K562 (cell line): ENCODE measurements around the gene BAIAP2. TPM values are rescaled to one million over a fixed set of nuclear protein-coding genes. Genes with fewer than 3 reads are reported as not detected.
A peak's percentile ranks its signal among the peaks of the same experiment; 100 is the strongest.

Experiments
- HIVEP1 ChIP-seq: fragments of 250-450 bp; sonication (Bioruptor Pico); IDR thresholded peaks from 2 replicates; pipeline ENCODE4 v1.4.0; 2020; ENCODE audit warnings: mild to moderate bottlenecking
- ILK ChIP-seq: fragments of 450-650 bp; IDR thresholded peaks from 2 replicates; pipeline ENCODE4 v1.6.1; 2016; ENCODE audit warnings: missing genetic modification characterization, low read depth, mild to moderate bottlenecking, missing compliant biosample characterization, moderate library complexity, borderline replicate concordance
- MEF2D ChIP-seq: conservative IDR thresholded peaks from 2 replicates; pipeline ENCODE4 v1.6.1; 2016; ENCODE audit warnings: low read depth, missing genetic modification characterization, missing compliant biosample characterization
- MTA3 ChIP-seq: fragments of 450-650 bp; formaldehyde crosslinking; IDR thresholded peaks from 2 replicates; pipeline ENCODE4 v1.6.1; 2017; ENCODE audit warnings: mild to moderate bottlenecking, borderline replicate concordance
- NELFE ChIP-seq: IDR thresholded peaks from 2 replicates; pipeline ENCODE4 v1.6.1; 2011; ENCODE audit warnings: mild to moderate bottlenecking; ENCODE audit not compliant: insufficient read depth, insufficient read length
- NEUROD1 ChIP-seq: fragments of 150-350 bp; IDR thresholded peaks from 2 replicates; pipeline ENCODE4 v1.6.1; 2014; ENCODE audit warnings: borderline replicate concordance, low read length, low read depth; ENCODE audit not compliant: partially characterized antibody
- NR2C2 ChIP-seq, 2 experiments: fragments of 200-800 bp in 1 of 2; sonication (Bioruptor generic) in 1 of 2; sonication (generic) in 1 of 2; formaldehyde crosslinking in 1 of 2; IDR thresholded peaks; 2 replicates each; pipeline versions ENCODE4 v1.6.1 to v1.8.0; 2016 to 2022; ENCODE audit warnings: mild to moderate bottlenecking in 1 of 2, missing compliant biosample characterization in 1 of 2, missing genetic modification characterization in 1 of 2, missing genetic modification reagents in 1 of 2
- NRF1 ChIP-seq, 2 experiments: fragments of 450-650 bp; IDR thresholded peaks in 1 of 2; conservative IDR thresholded peaks in 1 of 2; 2 replicates each; pipeline ENCODE4 v1.6.1; 2014; ENCODE audit warnings: mild to moderate bottlenecking in 2 of 2
- STAT5A ChIP-seq: IDR thresholded peaks from 2 replicates; pipeline ENCODE4 v1.6.1; 2012; ENCODE audit warnings: low read length, inconsistent platforms, borderline replicate concordance
- ZBTB7A ChIP-seq: IDR thresholded peaks from 2 replicates; pipeline ENCODE4 v1.6.1; 2011; ENCODE audit warnings: low read depth, mild to moderate bottlenecking, low read length, moderate library complexity, borderline replicate concordance; ENCODE audit not compliant: control insufficient read depth
- ZNF561 ChIP-seq: fragments of 450-650 bp; formaldehyde crosslinking; conservative IDR thresholded peaks from 2 replicates; pipeline ENCODE4 v1.4.0; 2020; ENCODE audit warnings: mild to moderate bottlenecking, moderate library complexity
- polyA plus RNA-seq, 8 experiments: library from polyadenylated mRNA; depleted of rRNA in 4 of 8; stranded (reverse) in 5 of 8; unstranded in 3 of 8; fragments of >200 nt; fragmentation: Nextera tagmentation in 2 of 8; fragmentation: Illumina TruSeq in 1 of 8; extraction: Ambion mirVana in 2 of 8; extraction: Trizol in 1 of 8; gene quantifications; 2 replicates each; pipeline versions ENCODE4 v1.2.1 to v1.2.3, GENCODE V29; 2011 to 2014; ENCODE audit warnings: inconsistent platforms in 1 of 8, missing spikeins in 1 of 8
- total RNA-seq, 7 experiments: library from RNA; depleted of rRNA in 6 of 7; stranded (reverse); fragments of >200 nt in 6 of 7; fragmentation: Illumina TruSeq in 2 of 7; extraction: Trizol in 2 of 7; gene quantifications; 2 replicates each; pipeline versions ENCODE4 v1.2.1 to v1.2.3, GENCODE V29; 2011 to 2021; ENCODE audit warnings: low replicate concordance in 1 of 7
- TF ChIP-seq, protein P1 (sequence below): fragments of 250-450 bp; sonication (Bioruptor Pico); IDR thresholded peaks from 2 replicates; pipeline ENCODE4 v1.4.0; 2020
- TF ChIP-seq, protein P2 (sequence below): fragments of 450-650 bp; IDR thresholded peaks from 2 replicates; pipeline ENCODE4 v1.6.1; 2016; ENCODE audit warnings: low read depth

Gene BAIAP2
- total and polyA plus RNA-seq, 9 of the 15 experiments (the other 6 are each of a cell fraction or from before 2014, with no cell fraction given): 2.3 to 51.6 (median 18.4) TPM

DNA sequence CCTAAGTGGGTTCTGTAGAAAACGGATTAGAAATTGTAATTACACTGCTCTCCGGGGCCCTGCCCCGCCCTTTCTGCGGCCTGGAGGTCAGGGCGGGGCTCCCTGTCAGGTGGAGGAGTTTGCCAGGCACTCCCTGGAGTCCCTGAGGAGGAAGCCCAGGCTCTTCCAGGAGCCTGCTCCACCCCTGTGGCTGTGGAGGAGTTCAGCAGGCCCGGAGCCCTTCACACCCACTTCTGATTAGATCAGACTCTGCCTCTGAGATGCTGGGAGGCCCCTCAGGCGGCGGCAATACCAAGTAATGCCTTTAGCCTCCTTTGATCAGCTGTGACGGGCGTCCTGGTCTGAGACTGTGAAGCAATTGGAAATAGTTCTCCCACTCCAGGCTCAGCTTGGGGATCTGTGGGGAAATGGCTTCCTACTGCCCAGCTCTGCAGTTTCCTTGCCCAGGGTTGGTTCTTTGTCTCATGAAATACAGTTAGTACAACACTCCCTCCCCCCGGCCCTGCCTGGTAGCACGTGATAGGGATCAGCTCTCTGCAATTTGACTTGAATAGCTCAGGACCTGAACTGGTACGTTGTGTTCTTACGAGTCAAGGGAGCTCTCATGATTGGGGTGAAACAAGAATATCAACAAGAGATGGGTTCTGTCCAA lies 22.3 kb downstream of the BAIAP2 start (continued):
- TF ChIP-seq, protein P1, sequence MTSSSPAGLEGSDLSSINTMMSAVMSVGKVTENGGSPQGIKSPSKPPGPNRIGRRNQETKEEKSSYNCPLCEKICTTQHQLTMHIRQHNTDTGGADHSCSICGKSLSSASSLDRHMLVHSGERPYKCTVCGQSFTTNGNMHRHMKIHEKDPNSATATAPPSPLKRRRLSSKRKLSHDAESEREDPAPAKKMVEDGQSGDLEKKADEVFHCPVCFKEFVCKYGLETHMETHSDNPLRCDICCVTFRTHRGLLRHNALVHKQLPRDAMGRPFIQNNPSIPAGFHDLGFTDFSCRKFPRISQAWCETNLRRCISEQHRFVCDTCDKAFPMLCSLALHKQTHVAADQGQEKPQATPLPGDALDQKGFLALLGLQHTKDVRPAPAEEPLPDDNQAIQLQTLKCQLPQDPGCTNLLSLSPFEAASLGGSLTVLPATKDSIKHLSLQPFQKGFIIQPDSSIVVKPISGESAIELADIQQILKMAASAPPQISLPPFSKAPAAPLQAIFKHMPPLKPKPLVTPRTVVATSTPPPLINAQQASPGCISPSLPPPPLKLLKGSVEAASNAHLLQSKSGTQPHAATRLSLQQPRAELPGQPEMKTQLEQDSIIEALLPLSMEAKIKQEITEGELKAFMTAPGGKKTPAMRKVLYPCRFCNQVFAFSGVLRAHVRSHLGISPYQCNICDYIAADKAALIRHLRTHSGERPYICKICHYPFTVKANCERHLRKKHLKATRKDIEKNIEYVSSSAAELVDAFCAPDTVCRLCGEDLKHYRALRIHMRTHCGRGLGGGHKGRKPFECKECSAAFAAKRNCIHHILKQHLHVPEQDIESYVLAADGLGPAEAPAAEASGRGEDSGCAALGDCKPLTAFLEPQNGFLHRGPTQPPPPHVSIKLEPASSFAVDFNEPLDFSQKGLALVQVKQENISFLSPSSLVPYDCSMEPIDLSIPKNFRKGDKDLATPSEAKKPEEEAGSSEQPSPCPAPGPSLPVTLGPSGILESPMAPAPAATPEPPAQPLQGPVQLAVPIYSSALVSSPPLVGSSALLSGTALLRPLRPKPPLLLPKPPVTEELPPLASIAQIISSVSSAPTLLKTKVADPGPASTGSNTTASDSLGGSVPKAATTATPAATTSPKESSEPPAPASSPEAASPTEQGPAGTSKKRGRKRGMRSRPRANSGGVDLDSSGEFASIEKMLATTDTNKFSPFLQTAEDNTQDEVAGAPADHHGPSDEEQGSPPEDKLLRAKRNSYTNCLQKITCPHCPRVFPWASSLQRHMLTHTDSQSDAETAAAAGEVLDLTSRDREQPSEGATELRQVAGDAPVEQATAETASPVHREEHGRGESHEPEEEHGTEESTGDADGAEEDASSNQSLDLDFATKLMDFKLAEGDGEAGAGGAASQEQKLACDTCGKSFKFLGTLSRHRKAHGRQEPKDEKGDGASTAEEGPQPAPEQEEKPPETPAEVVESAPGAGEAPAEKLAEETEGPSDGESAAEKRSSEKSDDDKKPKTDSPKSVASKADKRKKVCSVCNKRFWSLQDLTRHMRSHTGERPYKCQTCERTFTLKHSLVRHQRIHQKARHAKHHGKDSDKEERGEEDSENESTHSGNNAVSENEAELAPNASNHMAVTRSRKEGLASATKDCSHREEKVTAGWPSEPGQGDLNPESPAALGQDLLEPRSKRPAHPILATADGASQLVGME (CRISPR knock-in tag): no peak
- TF ChIP-seq NR2C2 (CRISPR knock-in tag; IDR thresholded peaks at IDR 0.05) (no peak), NR2C2 (tag; IDR thresholded peaks at IDR 0.05) (peak; percentile 64), HIVEP1 (CRISPR knock-in tag) (no peak), ZNF561 (no peak), NELFE (no peak), NEUROD1 (peak; percentile 73), MEF2D (peak; percentile 41; the same call in 1 of the 2 replicates), NRF1 (conservative IDR thresholded peaks at IDR 0.05 in 1 of 2, IDR thresholded peaks at IDR 0.05 in 1 of 2) (peak; percentile 61 to 69), STAT5A (no peak), ILK (no peak), ZBTB7A (peak; percentile 49; the same call in 1 of the 2 replicates), MTA3 (peak; percentile 81; the same call in 1 of the 2 replicates)
- TF ChIP-seq, protein P2, sequence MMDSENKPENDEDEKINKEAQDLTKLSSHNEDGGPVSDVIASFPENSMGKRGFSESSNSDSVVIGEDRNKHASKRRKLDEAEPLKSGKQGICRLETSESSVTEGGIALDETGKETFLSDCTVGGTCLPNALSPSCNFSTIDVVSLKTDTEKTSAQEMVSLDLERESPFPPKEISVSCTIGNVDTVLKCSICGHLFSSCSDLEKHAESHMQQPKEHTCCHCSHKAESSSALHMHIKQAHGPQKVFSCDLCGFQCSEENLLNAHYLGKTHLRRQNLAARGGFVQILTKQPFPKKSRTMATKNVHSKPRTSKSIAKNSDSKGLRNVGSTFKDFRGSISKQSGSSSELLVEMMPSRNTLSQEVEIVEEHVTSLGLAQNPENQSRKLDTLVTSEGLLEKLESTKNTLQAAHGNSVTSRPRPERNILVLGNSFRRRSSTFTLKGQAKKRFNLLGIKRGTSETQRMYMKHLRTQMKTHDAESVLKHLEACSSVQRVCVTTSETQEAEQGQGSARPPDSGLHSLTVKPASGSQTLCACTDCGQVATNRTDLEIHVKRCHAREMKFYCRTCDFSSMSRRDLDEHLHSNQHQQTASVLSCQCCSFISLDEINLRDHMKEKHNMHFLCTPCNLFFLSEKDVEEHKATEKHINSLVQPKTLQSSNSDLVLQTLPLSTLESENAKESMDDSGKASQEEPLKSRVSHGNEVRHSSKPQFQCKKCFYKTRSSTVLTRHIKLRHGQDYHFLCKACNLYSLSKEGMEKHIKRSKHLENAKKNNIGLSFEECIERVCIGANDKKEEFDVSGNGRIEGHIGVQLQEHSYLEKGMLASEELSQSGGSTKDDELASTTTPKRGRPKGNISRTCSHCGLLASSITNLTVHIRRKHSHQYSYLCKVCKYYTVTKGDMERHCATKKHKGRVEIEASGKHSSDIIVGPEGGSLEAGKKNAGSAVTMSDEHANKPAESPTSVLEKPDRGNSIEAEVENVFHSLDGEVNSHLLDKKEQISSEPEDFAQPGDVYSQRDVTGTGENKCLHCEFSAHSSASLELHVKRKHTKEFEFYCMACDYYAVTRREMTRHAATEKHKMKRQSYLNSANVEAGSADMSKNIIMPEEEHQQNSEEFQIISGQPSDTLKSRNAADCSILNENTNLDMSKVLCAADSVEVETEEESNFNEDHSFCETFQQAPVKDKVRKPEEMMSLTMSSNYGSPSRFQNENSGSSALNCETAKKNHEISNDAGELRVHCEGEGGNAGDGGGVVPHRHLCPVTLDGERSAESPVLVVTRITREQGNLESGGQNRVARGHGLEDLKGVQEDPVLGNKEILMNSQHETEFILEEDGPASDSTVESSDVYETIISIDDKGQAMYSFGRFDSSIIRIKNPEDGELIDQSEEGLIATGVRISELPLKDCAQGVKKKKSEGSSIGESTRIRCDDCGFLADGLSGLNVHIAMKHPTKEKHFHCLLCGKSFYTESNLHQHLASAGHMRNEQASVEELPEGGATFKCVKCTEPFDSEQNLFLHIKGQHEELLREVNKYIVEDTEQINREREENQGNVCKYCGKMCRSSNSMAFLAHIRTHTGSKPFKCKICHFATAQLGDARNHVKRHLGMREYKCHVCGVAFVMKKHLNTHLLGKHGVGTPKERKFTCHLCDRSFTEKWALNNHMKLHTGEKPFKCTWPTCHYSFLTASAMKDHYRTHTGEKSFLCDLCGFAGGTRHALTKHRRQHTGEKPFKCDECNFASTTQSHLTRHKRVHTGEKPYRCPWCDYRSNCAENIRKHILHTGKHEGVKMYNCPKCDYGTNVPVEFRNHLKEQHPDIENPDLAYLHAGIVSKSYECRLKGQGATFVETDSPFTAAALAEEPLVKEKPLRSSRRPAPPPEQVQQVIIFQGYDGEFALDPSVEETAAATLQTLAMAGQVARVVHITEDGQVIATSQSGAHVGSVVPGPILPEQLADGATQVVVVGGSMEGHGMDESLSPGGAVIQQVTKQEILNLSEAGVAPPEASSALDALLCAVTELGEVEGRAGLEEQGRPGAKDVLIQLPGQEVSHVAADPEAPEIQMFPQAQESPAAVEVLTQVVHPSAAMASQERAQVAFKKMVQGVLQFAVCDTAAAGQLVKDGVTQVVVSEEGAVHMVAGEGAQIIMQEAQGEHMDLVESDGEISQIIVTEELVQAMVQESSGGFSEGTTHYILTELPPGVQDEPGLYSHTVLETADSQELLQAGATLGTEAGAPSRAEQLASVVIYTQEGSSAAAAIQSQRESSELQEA: no peak
